GM12878 (cell line): ENCODE results near the gene RASSF8. TPM values are rescaled to one million over a fixed set of nuclear protein-coding genes. Genes with fewer than 3 reads are reported as not detected.

Experiments used
- BCL11A ChIP-seq: IDR thresholded peaks from 2 replicates; pipeline ENCODE4 v1.6.1; 2011; ENCODE audit warnings: low read depth, low read length
- CBX5 ChIP-seq: sonication (generic); IDR thresholded peaks from 2 replicates; pipeline ENCODE4 v1.6.1; 2016; ENCODE audit warnings: low read depth, moderate library complexity, mild to moderate bottlenecking, inconsistent platforms
- CHD2 ChIP-seq: IDR thresholded peaks from 2 replicates; pipeline ENCODE4 v1.6.1; 2011; ENCODE audit warnings: low read depth, low read length, improper control_type of control experiment, borderline replicate concordance
- ETV6 ChIP-seq, 2 experiments: fragments of 450-650 bp in 1 of 2; IDR thresholded peaks in 1 of 2; conservative IDR thresholded peaks in 1 of 2; 2 replicates each; pipeline ENCODE4 v1.6.1; 2014; ENCODE audit warnings: antibody characterized with exemption in 1 of 2, borderline replicate concordance in 1 of 2, low read depth in 1 of 2, mild to moderate bottlenecking in 1 of 2, moderate library complexity in 1 of 2
- HDAC2 ChIP-seq: fragments of 200-600 bp; sonication (generic); IDR thresholded peaks from 2 replicates; pipeline ENCODE4 v1.6.1; 2017
- HSF1 ChIP-seq: fragments of 150-350 bp; IDR thresholded peaks from 2 replicates; pipeline ENCODE4 v1.6.1; 2014; ENCODE audit warnings: mild to moderate bottlenecking, low read depth, low read length
- JUND ChIP-seq: IDR thresholded peaks from 2 replicates; pipeline ENCODE4 v1.6.1; 2012; ENCODE audit warnings: low read depth, mild to moderate bottlenecking, low read length, improper control_type of control experiment, moderate library complexity
- RAD51 ChIP-seq: fragments of 450-650 bp; IDR thresholded peaks from 2 replicates; pipeline ENCODE4 v1.6.1; 2016; ENCODE audit warnings: moderate library complexity, mild to moderate bottlenecking, inconsistent platforms
- TAF1 ChIP-seq: IDR thresholded peaks from 2 replicates; pipeline ENCODE4 v1.6.1; 2011; ENCODE audit warnings: mild to moderate bottlenecking, low read depth, low read length, borderline replicate concordance
- TCF12 ChIP-seq: IDR thresholded peaks from 2 replicates; pipeline ENCODE4 v1.6.1; 2011; ENCODE audit warnings: low read depth, mild to moderate bottlenecking, low read length
- TCF3 ChIP-seq: IDR thresholded peaks from 2 replicates; pipeline ENCODE4 v1.6.1; 2012; ENCODE audit warnings: low read depth, mild to moderate bottlenecking, low read length, borderline replicate concordance; ENCODE audit not compliant: insufficient read depth
- YY1 ChIP-seq: IDR thresholded peaks from 2 replicates; pipeline ENCODE4 v1.6.1; 2011; ENCODE audit warnings: low read depth, mild to moderate bottlenecking, low read length
- ZNF24 ChIP-seq: fragments of 450-650 bp; IDR thresholded peaks from 2 replicates; pipeline ENCODE4 v1.6.1; 2017; ENCODE audit warnings: antibody characterized with exemption, mild to moderate bottlenecking
- ZNF384 ChIP-seq: IDR thresholded peaks from 2 replicates; pipeline ENCODE4 v1.6.1; 2012; ENCODE audit warnings: low read depth, mild to moderate bottlenecking, low read length, improper control_type of control experiment, borderline replicate concordance
- polyA plus RNA-seq, 11 experiments: library from polyadenylated mRNA; depleted of rRNA in 4 of 11; unstranded in 6 of 11; stranded (reverse) in 5 of 11; fragments of >200 nt; fragmentation: Nextera tagmentation in 4 of 11; fragmentation: Illumina TruSeq in 1 of 11; extraction: Ambion mirVana in 4 of 11; extraction: Trizol in 1 of 11; gene quantifications; 1 replicate in 1 of 11; 2 replicates in 10 of 11; pipeline versions ENCODE4 v1.2.1 to v1.2.3, GENCODE V29; 2011 to 2016; ENCODE audit warnings: inconsistent platforms in 2 of 11, missing spikeins in 2 of 11, low read depth in 1 of 11
- total RNA-seq, 4 experiments: library from RNA; depleted of rRNA in 3 of 4; stranded (reverse); fragments of >200 nt in 3 of 4; fragmentation: Illumina TruSeq in 1 of 4; extraction: Trizol in 1 of 4; gene quantifications; 2 replicates each; pipeline versions ENCODE4 v1.2.1 to v1.2.3, GENCODE V29; 2013 to 2021
- TF ChIP-seq, protein P1 (sequence below): fragments of 450-650 bp; IDR thresholded peaks from 2 replicates; pipeline ENCODE4 v1.6.1; 2016; ENCODE audit warnings: mild to moderate bottlenecking
- TF ChIP-seq, protein P2 (sequence below): fragments of 450-650 bp; formaldehyde crosslinking; IDR thresholded peaks from 2 replicates; pipeline ENCODE4 v1.4.0; 2022; ENCODE audit warnings: mild to moderate bottlenecking, moderate library complexity
- TF ChIP-seq, protein P3 (sequence below): fragments of 450-650 bp; IDR thresholded peaks from 2 replicates; pipeline ENCODE4 v1.6.1; 2017; ENCODE audit warnings: mild to moderate bottlenecking, moderate library complexity

RASSF8 gene
- total and polyA plus RNA-seq, 10 of the 15 experiments (the other 5 are each of a cell fraction or from before 2014, with no cell fraction given) = 0.06 to 0.18 (median 0.08) TPM; not detected in 6

GRCh38 chr12:26113853-26114719 is 155.6 kb downstream of the RASSF8 start (continued):
- TF ChIP-seq, protein P1, sequence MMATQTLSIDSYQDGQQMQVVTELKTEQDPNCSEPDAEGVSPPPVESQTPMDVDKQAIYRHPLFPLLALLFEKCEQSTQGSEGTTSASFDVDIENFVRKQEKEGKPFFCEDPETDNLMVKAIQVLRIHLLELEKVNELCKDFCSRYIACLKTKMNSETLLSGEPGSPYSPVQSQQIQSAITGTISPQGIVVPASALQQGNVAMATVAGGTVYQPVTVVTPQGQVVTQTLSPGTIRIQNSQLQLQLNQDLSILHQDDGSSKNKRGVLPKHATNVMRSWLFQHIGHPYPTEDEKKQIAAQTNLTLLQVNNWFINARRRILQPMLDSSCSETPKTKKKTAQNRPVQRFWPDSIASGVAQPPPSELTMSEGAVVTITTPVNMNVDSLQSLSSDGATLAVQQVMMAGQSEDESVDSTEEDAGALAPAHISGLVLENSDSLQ = no peak
- TF ChIP-seq TAF1 (no peak), CBX5 (no peak), TCF3 (0 out of 2 replicates have a peak, but pooled peaks have one; percentile 11), BCL11A (no peak), CHD2 (peak; percentile 47; the same call in 1 of the 2 replicates), HDAC2 (no peak), TCF12 (0 out of 2 replicates have a peak, but pooled peaks have one; percentile 3), JUND (no peak), ZNF24 (no peak), ETV6 (conservative IDR thresholded peaks at IDR 0.05 in 1 of 2, IDR thresholded peaks at IDR 0.05 in 1 of 2; ENCODE audit: borderline replicate concordance in 1 of 2, low read depth in 1 of 2) (no peak), HSF1 (no peak), ZNF384 (no peak), RAD51 (peak; percentile 93), YY1 (no peak)
- TF ChIP-seq, protein P2, sequence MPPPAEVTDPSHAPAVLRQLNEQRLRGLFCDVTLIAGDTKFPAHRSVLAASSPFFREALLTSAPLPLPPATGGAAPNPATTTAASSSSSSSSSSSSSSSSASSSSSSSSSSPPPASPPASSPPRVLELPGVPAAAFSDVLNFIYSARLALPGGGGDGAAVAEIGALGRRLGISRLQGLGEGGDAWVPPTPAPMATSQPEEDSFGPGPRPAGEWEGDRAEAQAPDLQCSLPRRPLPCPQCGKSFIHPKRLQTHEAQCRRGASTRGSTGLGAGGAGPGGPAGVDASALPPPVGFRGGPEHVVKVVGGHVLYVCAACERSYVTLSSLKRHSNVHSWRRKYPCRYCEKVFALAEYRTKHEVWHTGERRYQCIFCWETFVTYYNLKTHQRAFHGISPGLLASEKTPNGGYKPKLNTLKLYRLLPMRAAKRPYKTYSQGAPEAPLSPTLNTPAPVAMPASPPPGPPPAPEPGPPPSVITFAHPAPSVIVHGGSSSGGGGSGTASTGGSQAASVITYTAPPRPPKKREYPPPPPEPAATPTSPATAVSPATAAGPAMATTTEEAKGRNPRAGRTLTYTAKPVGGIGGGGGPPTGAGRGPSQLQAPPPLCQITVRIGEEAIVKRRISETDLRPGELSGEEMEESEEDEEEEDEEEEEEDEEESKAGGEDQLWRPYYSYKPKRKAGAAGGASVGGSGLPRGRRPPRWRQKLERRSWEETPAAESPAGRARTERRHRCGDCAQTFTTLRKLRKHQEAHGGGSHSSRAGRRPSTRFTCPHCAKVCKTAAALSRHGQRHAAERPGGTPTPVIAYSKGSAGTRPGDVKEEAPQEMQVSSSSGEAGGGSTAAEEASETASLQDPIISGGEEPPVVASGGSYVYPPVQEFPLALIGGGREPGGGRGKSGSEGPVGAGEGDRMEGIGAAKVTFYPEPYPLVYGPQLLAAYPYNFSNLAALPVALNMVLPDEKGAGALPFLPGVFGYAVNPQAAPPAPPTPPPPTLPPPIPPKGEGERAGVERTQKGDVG (CRISPR knock-in tag) = no peak
- TF ChIP-seq, protein P3, sequence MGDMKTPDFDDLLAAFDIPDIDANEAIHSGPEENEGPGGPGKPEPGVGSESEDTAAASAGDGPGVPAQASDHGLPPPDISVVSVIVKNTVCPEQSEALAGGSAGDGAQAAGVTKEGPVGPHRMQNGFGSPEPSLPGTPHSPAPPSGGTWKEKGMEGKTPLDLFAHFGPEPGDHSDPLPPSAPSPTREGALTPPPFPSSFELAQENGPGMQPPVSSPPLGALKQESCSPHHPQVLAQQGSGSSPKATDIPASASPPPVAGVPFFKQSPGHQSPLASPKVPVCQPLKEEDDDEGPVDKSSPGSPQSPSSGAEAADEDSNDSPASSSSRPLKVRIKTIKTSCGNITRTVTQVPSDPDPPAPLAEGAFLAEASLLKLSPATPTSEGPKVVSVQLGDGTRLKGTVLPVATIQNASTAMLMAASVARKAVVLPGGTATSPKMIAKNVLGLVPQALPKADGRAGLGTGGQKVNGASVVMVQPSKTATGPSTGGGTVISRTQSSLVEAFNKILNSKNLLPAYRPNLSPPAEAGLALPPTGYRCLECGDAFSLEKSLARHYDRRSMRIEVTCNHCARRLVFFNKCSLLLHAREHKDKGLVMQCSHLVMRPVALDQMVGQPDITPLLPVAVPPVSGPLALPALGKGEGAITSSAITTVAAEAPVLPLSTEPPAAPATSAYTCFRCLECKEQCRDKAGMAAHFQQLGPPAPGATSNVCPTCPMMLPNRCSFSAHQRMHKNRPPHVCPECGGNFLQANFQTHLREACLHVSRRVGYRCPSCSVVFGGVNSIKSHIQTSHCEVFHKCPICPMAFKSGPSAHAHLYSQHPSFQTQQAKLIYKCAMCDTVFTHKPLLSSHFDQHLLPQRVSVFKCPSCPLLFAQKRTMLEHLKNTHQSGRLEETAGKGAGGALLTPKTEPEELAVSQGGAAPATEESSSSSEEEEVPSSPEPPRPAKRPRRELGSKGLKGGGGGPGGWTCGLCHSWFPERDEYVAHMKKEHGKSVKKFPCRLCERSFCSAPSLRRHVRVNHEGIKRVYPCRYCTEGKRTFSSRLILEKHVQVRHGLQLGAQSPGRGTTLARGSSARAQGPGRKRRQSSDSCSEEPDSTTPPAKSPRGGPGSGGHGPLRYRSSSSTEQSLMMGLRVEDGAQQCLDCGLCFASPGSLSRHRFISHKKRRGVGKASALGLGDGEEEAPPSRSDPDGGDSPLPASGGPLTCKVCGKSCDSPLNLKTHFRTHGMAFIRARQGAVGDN = peak; percentile 61
